Activated T-helper 2 cell treated with anti-CD3 and anti-CD28 coated beads, Interferon-gamma antibody, Interleukin-2, Interleukin-4, amounts not matched to agents 10 μg/mL and 5 μg/mL and 100 μg/mL, durations not matched to agents 14 hours and 24 hours and 36 hours (primary cell): ENCODE measurements around the gene SSX7. TPM values are rescaled to one million over a fixed set of nuclear protein-coding genes. Genes with fewer than 3 reads are reported as not detected.

Source experiments
- total RNA-seq: library from RNA; stranded (reverse); gene quantifications from 2 replicates; pipeline ENCODE4 v1.2.3, GENCODE V29; 2022

Gene SSX7
- total RNA-seq, 1 donor from 2014 or later: not detected

Other genes starting within 250 kb of the SSX7 start
- gene XAGE1A, start 159.1 kb downstream of the SSX7 start, total RNA-seq: not detected in 2 replicates
- gene XAGE1B, start 137.8 kb downstream of the SSX7 start, total RNA-seq: not detected in 2 replicates
- gene SSX2, start 52.3 kb upstream of the SSX7 start, total RNA-seq: not detected in 2 replicates
- gene SSX2B, start 96.4 kb upstream of the SSX7 start, total RNA-seq: not detected in 2 replicates
- not detected in 2 replicates for gene SPANXN5, start 142.5 kb upstream of the SSX7 start, total RNA-seq
- not detected in 2 replicates for gene XAGE5, start 156.4 kb upstream of the SSX7 start, total RNA-seq
- not detected in 2 replicates for gene XAGE3, start 213.2 kb upstream of the SSX7 start, total RNA-seq
- 14.5 and 14.6 TPM in 2 replicates for gene FAM156B, start 242.4 kb upstream of the SSX7 start, total RNA-seq